HG03457 (cell line): Measurements from ENCODE around the gene DPYSL3.
"Not testable (repeated sequence)": the region's sequence is repeated elsewhere in the genome, so short reads cannot be mapped to it uniquely, and the experiment has no call there.

Experiments
- ATAC-seq: cut with Tn5 transposase; IDR thresholded peaks from one replicate; pipeline ENCODE4 v1.9.1; 2021; ENCODE audit warnings: moderate number of reproducible peaks; ENCODE audit not compliant: unreplicated experiment

The DPYSL3 gene

GRCh38 chr5:147509710-147510651 is at the start of gene DPYSL3:
Gene DPYSL3, minus strand, starts transcription at chr5:147510068. Its CDS starts 210 bp downstream, at chr5:147509858.
- ATAC-seq, result no peak

GRCh38 chr5:147558826-147559225 is 49.0 kb upstream of the DPYSL3 start:
- no peak for ATAC-seq

- no peak for ATAC-seq
Observed at GRCh38 chr5:147557876-147558745, 48.2 kb upstream of the DPYSL3 start.

- no peak for ATAC-seq
Observed at GRCh38 chr5:147555176-147555575, 45.3 kb upstream of the DPYSL3 start.

GRCh38 chr5:147554261-147554817 is 44.5 kb upstream of the DPYSL3 start:
- no peak for ATAC-seq

- ATAC-seq, result not testable (repeated sequence)
Observed at GRCh38 chr5:147553817-147554216, 43.9 kb upstream of the DPYSL3 start.

- no peak for ATAC-seq
Observed at GRCh38 chr5:147552897-147553296, 43.0 kb upstream of the DPYSL3 start.

- ATAC-seq, result no peak
Observed at GRCh38 chr5:147551677-147552076, 41.8 kb upstream of the DPYSL3 start.

- no peak for ATAC-seq
Observed at GRCh38 chr5:147547730-147548129, 37.9 kb upstream of the DPYSL3 start.

GRCh38 chr5:147544556-147544955 is 34.7 kb upstream of the DPYSL3 start:
- ATAC-seq, result no peak

- no peak for ATAC-seq
Observed at GRCh38 chr5:147539053-147539452, 29.2 kb upstream of the DPYSL3 start.

- no peak for ATAC-seq
Observed at GRCh38 chr5:147538236-147538635, 28.4 kb upstream of the DPYSL3 start.

GRCh38 chr5:147534172-147534951 is 24.5 kb upstream of the DPYSL3 start:
- ATAC-seq, result no peak

- no peak for ATAC-seq
Observed at GRCh38 chr5:147532156-147532555, 22.3 kb upstream of the DPYSL3 start.

- ATAC-seq, result no peak
Observed at GRCh38 chr5:147530530-147531389, 20.9 kb upstream of the DPYSL3 start.

GRCh38 chr5:147523069-147523468 is 13.2 kb upstream of the DPYSL3 start:
- no peak for ATAC-seq

GRCh38 chr5:147522435-147522834 is 12.6 kb upstream of the DPYSL3 start:
- no peak for ATAC-seq

- ATAC-seq, result no peak
Observed at GRCh38 chr5:147520450-147520849, 10.6 kb upstream of the DPYSL3 start.

- no peak for ATAC-seq
Observed at GRCh38 chr5:147519380-147519779, 9.5 kb upstream of the DPYSL3 start.

GRCh38 chr5:147517383-147517782 is 7.5 kb upstream of the DPYSL3 start:
- no peak for ATAC-seq
